KOPT-K1 (cell line): ENCODE data around the gene GSE1.

ENCODE experiments used
- H3K27ac ChIP-seq: fragments of 200-600 bp; sonication (generic); 2 replicates; pipeline ENCODE4 v1.5.1; 2016; ENCODE audit warnings: antibody characterized with exemption, mild to moderate bottlenecking, low read depth, low read length; ENCODE audit not compliant: poor library complexity, severe bottlenecking
- H3K36me3 ChIP-seq: fragments of 200-600 bp; sonication (generic); 2 replicates; pipeline ENCODE4 v1.5.1; 2017; ENCODE audit warnings: antibody characterized with exemption, mild to moderate bottlenecking, low read length, moderate library complexity; ENCODE audit not compliant: insufficient read depth
- H3K9me3 ChIP-seq: fragments of 200-600 bp; sonication (generic); 2 replicates; pipeline ENCODE4 v1.5.1; 2017; ENCODE audit warnings: antibody characterized with exemption, low read length, mild to moderate bottlenecking; ENCODE audit not compliant: insufficient read depth, poor library complexity, severe bottlenecking

GSE1 gene

GRCh38 chr16:85711982-85712587 is 99.0 kb downstream of the GSE1 start:
- no peaks in the 10 kb centered on the region for H3K36me3 ChIP-seq
- no peak overlapping the region for H3K27ac ChIP-seq
- peaks cover 10% of the 10 kb centered on the region for H3K9me3 ChIP-seq

GRCh38 chr16:85712801-85713200 is 99.7 kb downstream of the GSE1 start:
- Histone ChIP-seq H3K9me3 (peaks cover 10% of the 10 kb centered on the region), H3K36me3 (no peaks in the 10 kb centered on the region), H3K27ac (no peak overlapping the region)

- peaks cover 10% of the 10 kb centered on the region for H3K9me3 ChIP-seq
- H3K27ac ChIP-seq: no peak overlapping the region
- H3K36me3 ChIP-seq: no peaks in the 10 kb centered on the region
Measured at GRCh38 chr16:85715169-85716021, 102.3 kb downstream of the GSE1 start.

- H3K36me3 ChIP-seq: no peaks in the 10 kb centered on the region
- H3K27ac ChIP-seq: no peak overlapping the region
Measured at GRCh38 chr16:85716022-85716679, 103.0 kb downstream of the GSE1 start.

GRCh38 chr16:85716680-85717038 is 103.5 kb downstream of the GSE1 start:
- Histone ChIP-seq H3K9me3 (peaks cover 8% of the 10 kb centered on the region), H3K27ac (no peak overlapping the region), H3K36me3 (no peaks in the 10 kb centered on the region)

More at GRCh38 chr16:85716022-85716679, 103.0 kb downstream of the GSE1 start:
- H3K9me3 ChIP-seq: peaks cover 10% of the 10 kb centered on the region

GRCh38 chr16:85717393-85718152 is 104.5 kb downstream of the GSE1 start:
- H3K9me3 ChIP-seq: no peaks in the 10 kb centered on the region
- no peak overlapping the region for H3K27ac ChIP-seq
- no peaks in the 10 kb centered on the region for H3K36me3 ChIP-seq

GRCh38 chr16:85718153-85718477 is 105.0 kb downstream of the GSE1 start:
- H3K9me3 ChIP-seq: no peaks in the 10 kb centered on the region
- no peak overlapping the region for H3K27ac ChIP-seq
- H3K36me3 ChIP-seq: no peaks in the 10 kb centered on the region

GRCh38 chr16:85718682-85719081 is 105.6 kb downstream of the GSE1 start:
- no peaks in the 10 kb centered on the region for H3K36me3 ChIP-seq
- no peaks in the 10 kb centered on the region for H3K9me3 ChIP-seq
- H3K27ac ChIP-seq: no peak overlapping the region

- Histone ChIP-seq H3K27ac (no peak overlapping the region), H3K9me3 (no peaks in the 10 kb centered on the region), H3K36me3 (no peaks in the 10 kb centered on the region)
Measured at GRCh38 chr16:85719605-85720301, 106.6 kb downstream of the GSE1 start.

- no peak overlapping the region for H3K27ac ChIP-seq
- H3K9me3 ChIP-seq: no peaks in the 10 kb centered on the region
- H3K36me3 ChIP-seq: no peaks in the 10 kb centered on the region
Measured at GRCh38 chr16:85720302-85720637, 107.1 kb downstream of the GSE1 start.

GRCh38 chr16:85722128-85722893 is 109.2 kb downstream of the GSE1 start:
- no peaks in the 10 kb centered on the region for H3K36me3 ChIP-seq
- no peak overlapping the region for H3K27ac ChIP-seq
- H3K9me3 ChIP-seq: no peaks in the 10 kb centered on the region

- no peaks in the 10 kb centered on the region for H3K36me3 ChIP-seq
- H3K27ac ChIP-seq: no peak overlapping the region
- H3K9me3 ChIP-seq: no peaks in the 10 kb centered on the region
Measured at GRCh38 chr16:85724126-85724879, 111.2 kb downstream of the GSE1 start.

- Histone ChIP-seq H3K9me3 (no peaks in the 10 kb centered on the region), H3K27ac (no peak overlapping the region), H3K36me3 (no peaks in the 10 kb centered on the region)
Measured at GRCh38 chr16:85724936-85725335, 111.8 kb downstream of the GSE1 start.
